Measurements from ENCODE around the gene KRTAP5-10.
"Not testable (repeated sequence)": the region's sequence is repeated elsewhere in the genome, so short reads cannot be mapped to it uniquely, and the experiment has no call there.

- not testable (repeated sequence) for TF ChIP-seq CTCF, POLR2A (IDR thresholded peaks at IDR 0.05)
These were observed 24.2 kb downstream of the KRTAP5-10 start for GRCh38 chr11:71589546-71589920.

Data from testis (tissue), 2 donors.